ENCODE data around the gene INPP4B.

Gene INPP4B

GRCh38 chr4:142393127-142393526, 453.0 kb downstream of the INPP4B start:
- ChIA-PET POLR2A (no interaction called here), CTCF (no interaction called here)

GRCh38 chr4:142386856-142387255, 459.2 kb downstream of the INPP4B start:
- POLR2A ChIA-PET = no interaction called here
- no peak for DNase-seq (ENCODE audit: low read depth, low spot score)
- TF ChIP-seq, protein P1, sequence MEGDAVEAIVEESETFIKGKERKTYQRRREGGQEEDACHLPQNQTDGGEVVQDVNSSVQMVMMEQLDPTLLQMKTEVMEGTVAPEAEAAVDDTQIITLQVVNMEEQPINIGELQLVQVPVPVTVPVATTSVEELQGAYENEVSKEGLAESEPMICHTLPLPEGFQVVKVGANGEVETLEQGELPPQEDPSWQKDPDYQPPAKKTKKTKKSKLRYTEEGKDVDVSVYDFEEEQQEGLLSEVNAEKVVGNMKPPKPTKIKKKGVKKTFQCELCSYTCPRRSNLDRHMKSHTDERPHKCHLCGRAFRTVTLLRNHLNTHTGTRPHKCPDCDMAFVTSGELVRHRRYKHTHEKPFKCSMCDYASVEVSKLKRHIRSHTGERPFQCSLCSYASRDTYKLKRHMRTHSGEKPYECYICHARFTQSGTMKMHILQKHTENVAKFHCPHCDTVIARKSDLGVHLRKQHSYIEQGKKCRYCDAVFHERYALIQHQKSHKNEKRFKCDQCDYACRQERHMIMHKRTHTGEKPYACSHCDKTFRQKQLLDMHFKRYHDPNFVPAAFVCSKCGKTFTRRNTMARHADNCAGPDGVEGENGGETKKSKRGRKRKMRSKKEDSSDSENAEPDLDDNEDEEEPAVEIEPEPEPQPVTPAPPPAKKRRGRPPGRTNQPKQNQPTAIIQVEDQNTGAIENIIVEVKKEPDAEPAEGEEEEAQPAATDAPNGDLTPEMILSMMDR (IDR thresholded peaks at IDR 0.05; ENCODE audit: insufficient read depth, low read length, missing control alignments) = no peak
- no peak overlapping the region for H3K4me3 ChIP-seq (ENCODE audit: low read depth, low read length)
- CTCF ChIA-PET = interaction anchor here (1.3 kb wide), 1 partner anchor 395 kb away, joined by 3 read pairs; no protein-coding TSS in a partner anchor

More at GRCh38 chr4:142393127-142393526, 453.0 kb downstream of the INPP4B start:
- no peak overlapping the region for H3K4me3 ChIP-seq (ENCODE audit: low read depth, low read length)
- TF ChIP-seq, protein P1 (IDR thresholded peaks at IDR 0.05; ENCODE audit: insufficient read depth, low read length, missing control alignments) = no peak
- no peak for DNase-seq (ENCODE audit: low read depth, low spot score)

GRCh38 chr4:142386449-142386848, 459.7 kb downstream of the INPP4B start:
- DNase-seq (ENCODE audit: low read depth, low spot score) = no peak
- ChIA-PET POLR2A (no interaction called here), CTCF (interaction anchor here (1.3 kb wide), 1 partner anchor 394 kb away, joined by 3 read pairs; no protein-coding TSS in a partner anchor)
- TF ChIP-seq, protein P1 (IDR thresholded peaks at IDR 0.05; ENCODE audit: insufficient read depth, low read length, missing control alignments) = no peak
- no peak overlapping the region for H3K4me3 ChIP-seq (ENCODE audit: low read depth, low read length)

- DNase-seq (ENCODE audit: low read depth, low spot score) = no peak
- H3K4me3 ChIP-seq (ENCODE audit: low read depth, low read length) = no peak overlapping the region
- ChIA-PET CTCF (interaction anchor here (1.4 kb wide), 1 partner anchor 31 kb away, joined by 4 read pairs; no protein-coding TSS in a partner anchor), POLR2A (no interaction called here)
- TF ChIP-seq, protein P1 (IDR thresholded peaks at IDR 0.05; ENCODE audit: insufficient read depth, low read length, missing control alignments) = no peak
These were observed 462.2 kb downstream of the INPP4B start for GRCh38 chr4:142383800-142384470.

- TF ChIP-seq, protein P1 (IDR thresholded peaks at IDR 0.05; ENCODE audit: insufficient read depth, low read length, missing control alignments) = no peak
- ChIA-PET POLR2A (no interaction called here), CTCF (interaction anchor here (1.4 kb wide), 1 partner anchor 31 kb away, joined by 4 read pairs; no protein-coding TSS in a partner anchor)
- no peak for DNase-seq (ENCODE audit: low read depth, low spot score)
- H3K4me3 ChIP-seq (ENCODE audit: low read depth, low read length) = no peak overlapping the region
These were observed 462.7 kb downstream of the INPP4B start for GRCh38 chr4:142383354-142383753.

DNA sequence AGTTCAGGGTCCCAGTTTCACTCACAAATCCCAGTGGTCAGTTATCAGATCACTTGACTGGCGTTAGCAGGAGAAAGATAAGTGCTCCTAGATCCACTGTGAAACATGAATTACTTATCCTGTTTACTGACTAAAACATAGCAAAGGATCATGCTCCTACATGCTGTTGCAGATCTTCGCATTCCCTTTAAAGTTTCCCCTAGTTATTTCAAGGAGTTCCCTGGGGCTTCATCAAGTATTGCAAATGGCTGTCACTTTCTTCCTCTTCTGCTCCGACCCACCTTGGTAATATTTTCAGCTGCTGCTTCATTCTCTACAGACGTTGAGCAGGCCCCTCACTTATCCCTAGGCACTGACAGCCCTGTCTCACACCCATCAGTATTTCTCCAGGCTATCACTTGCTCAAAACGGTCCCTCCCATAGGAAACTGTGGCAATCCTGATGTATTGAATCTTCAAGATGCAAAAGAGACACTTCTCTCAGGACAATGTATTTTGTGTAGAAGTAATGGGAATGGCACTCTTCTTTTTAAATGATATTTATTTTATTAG, 466.0 kb downstream of the INPP4B start:
- CTCF ChIA-PET = interaction anchor here (0.7 to 1.3 kb wide), 4 partner anchors 8 to 28 kb away, joined by 3 to 4 read pairs (median 3); no protein-coding TSS in a partner anchor
- TF ChIP-seq, protein P1 (IDR thresholded peaks at IDR 0.05; ENCODE audit: insufficient read depth, low read length, missing control alignments) = no peak
- H3K4me3 ChIP-seq (ENCODE audit: low read depth, low read length) = no peak overlapping the region
- DNase-seq (ENCODE audit: low read depth, low spot score) = no peak
- POLR2A ChIA-PET = interaction anchor here (1.0 to 1.5 kb wide), 2 partner anchors 9 to 28 kb away, joined by 4 read pairs; no protein-coding TSS in a partner anchor

All from AG04449 (cell line).